Measurements from ENCODE around the gene PPARG.

PPARG gene

GRCh38 chr3:12415014-12415680 is 126.3 kb downstream of the PPARG start:
- no peak for DNase-seq (ENCODE audit: low spot score)

GRCh38 chr3:12416731-12417130 is 127.9 kb downstream of the PPARG start:
- no peak for DNase-seq (ENCODE audit: low spot score)

- no peak for DNase-seq (ENCODE audit: low spot score)
These were observed 131.5 kb downstream of the PPARG start for GRCh38 chr3:12420393-12420792.

- no peak for DNase-seq (ENCODE audit: low spot score)
These were observed 132.3 kb downstream of the PPARG start for GRCh38 chr3:12421132-12421531.

GRCh38 chr3:12423131-12423530 is 134.3 kb downstream of the PPARG start:
- DNase-seq (ENCODE audit: low spot score), result no peak

GRCh38 chr3:12423918-12424630 is 135.2 kb downstream of the PPARG start:
- DNase-seq (ENCODE audit: low spot score), result no peak

- DNase-seq (ENCODE audit: low spot score), result no peak
These were observed 135.9 kb downstream of the PPARG start for GRCh38 chr3:12424635-12425319.

GRCh38 chr3:12425850-12426579 is 137.1 kb downstream of the PPARG start:
- DNase-seq (ENCODE audit: low spot score), result no peak

GRCh38 chr3:12427551-12427950 is 138.7 kb downstream of the PPARG start:
- DNase-seq (ENCODE audit: low spot score), result no peak

GRCh38 chr3:12428126-12428525 is 139.3 kb downstream of the PPARG start:
- no peak for DNase-seq (ENCODE audit: low spot score)

- DNase-seq (ENCODE audit: low spot score), result no peak
These were observed 141.2 kb downstream of the PPARG start for GRCh38 chr3:12430086-12430485.

- no peak for DNase-seq (ENCODE audit: low spot score)
These were observed 145.0 kb downstream of the PPARG start for GRCh38 chr3:12433823-12434222.

- DNase-seq (ENCODE audit: low spot score), result no peak
These were observed 147.8 kb downstream of the PPARG start for GRCh38 chr3:12436514-12437220.

- DNase-seq (ENCODE audit: low spot score), result no peak
These were observed 148.3 kb downstream of the PPARG start for GRCh38 chr3:12437221-12437605.

GRCh38 chr3:12437861-12438260 is 149.0 kb downstream of the PPARG start:
- no peak for DNase-seq (ENCODE audit: low spot score)

GRCh38 chr3:12438318-12438717 is 149.4 kb downstream of the PPARG start:
- no peak for DNase-seq (ENCODE audit: low spot score)

- no peak for DNase-seq (ENCODE audit: low spot score)
These were observed 150.5 kb downstream of the PPARG start for GRCh38 chr3:12439161-12439940.

- no peak for DNase-seq (ENCODE audit: low spot score)
These were observed 152.3 kb downstream of the PPARG start for GRCh38 chr3:12440927-12441714.

GRCh38 chr3:12442654-12443501 is 154.0 kb downstream of the PPARG start:
- DNase-seq (ENCODE audit: low spot score), result no peak

All from hepatic stellate cell (primary cell).